SK-N-SH (cell line): ENCODE data around the gene PEF1. TPM values are rescaled to one million over a fixed set of nuclear protein-coding genes. Genes with fewer than 3 reads are reported as not detected.

Experiments
- CTCF ChIA-PET: fragments of 300-600, 350-600 bp; formaldehyde crosslinking; extraction: SDS; loops from one replicate; lab custom pipeline; 2021; lab: Yijun Ruan, JAX
- POLR2A ChIA-PET: fragments of 350-600 bp; sonication (Branson Sonifier 250); formaldehyde crosslinking; extraction: SDS; loops from one replicate; lab custom pipeline; 2020; ENCODE audit warnings: antibody characterized with exemption, inconsistent platforms; lab: Yijun Ruan, JAX
- DNase-seq: peaks from one replicate; pipeline ENCODE4 v3.0.0; 2012
- H2AFZ ChIP-seq: fragments of 200-600 bp; sonication (generic); 2 replicates; pipeline ENCODE4 v1.8.1; 2016; ENCODE audit warnings: antibody characterized with exemption, mild to moderate bottlenecking, low read depth
- H3F3A ChIP-seq: fragments of 200-600 bp; sonication (generic); replicated peaks from 2 replicates; pipeline ENCODE3; 2016; ENCODE audit warnings: antibody characterized with exemption, mild to moderate bottlenecking; ENCODE audit not compliant: insufficient read depth
- H3K27ac ChIP-seq, 2 experiments: fragments of 200-500 bp in 1 of 2; fragments of 200-600 bp in 1 of 2; sonication (Bioruptor generic) in 1 of 2; sonication (generic), shearing (Covaris generic) in 1 of 2; 2 replicates each; pipeline versions ENCODE4 v1.5.1 to v1.6.1; 2014 to 2016; ENCODE audit warnings: low read depth in 2 of 2, inconsistent platforms in 1 of 2, low read length in 1 of 2, mild to moderate bottlenecking in 1 of 2, mixed read lengths in 1 of 2
- H3K27me3 ChIP-seq: fragments of 200-600 bp; sonication (generic), shearing (Covaris generic); 2 replicates; pipeline ENCODE4 v1.6.1; 2016; ENCODE audit warnings: mixed run types; ENCODE audit not compliant: insufficient read depth
- H3K36me3 ChIP-seq, 2 experiments: fragments of 200-500 bp in 1 of 2; fragments of 200-600 bp in 1 of 2; sonication (Bioruptor generic) in 1 of 2; sonication (generic) in 1 of 2; replicated peaks in 1 of 2; 2 replicates each; pipeline versions ENCODE3 to v1.5.1; 2014 to 2016; ENCODE audit warnings: low read length in 1 of 2, mild to moderate bottlenecking in 1 of 2; ENCODE audit not compliant: insufficient read depth in 2 of 2, control insufficient read depth in 1 of 2
- H3K4me1 ChIP-seq, 2 experiments: fragments of 200-500 bp in 1 of 2; fragments of 200-600 bp in 1 of 2; sonication (Bioruptor generic) in 1 of 2; sonication (generic), shearing (Covaris generic) in 1 of 2; 2 replicates each; pipeline versions ENCODE4 v1.5.1 to v1.6.1; 2014 to 2016; ENCODE audit warnings: low read depth in 1 of 2, low read length in 1 of 2, mixed run types in 1 of 2; ENCODE audit not compliant: insufficient read depth in 2 of 2, control insufficient read depth in 1 of 2
- H3K4me2 ChIP-seq: fragments of 200-600 bp; sonication (generic), shearing (Covaris generic); 2 replicates; pipeline ENCODE4 v1.6.1; 2017; ENCODE audit warnings: mixed run types
- H3K4me3 ChIP-seq, 2 experiments: fragments of 200-500 bp in 1 of 2; fragments of 200-600 bp in 1 of 2; sonication (Bioruptor generic) in 1 of 2; sonication (generic), shearing (Covaris generic) in 1 of 2; 2 replicates each; pipeline versions ENCODE4 v1.5.1 to v1.8.1; 2014 to 2016; ENCODE audit warnings: low read depth in 2 of 2, inconsistent platforms in 1 of 2, low read length in 1 of 2, mild to moderate bottlenecking in 1 of 2, mixed read lengths in 1 of 2, moderate library complexity in 1 of 2
- H3K79me2 ChIP-seq: fragments of 200-600 bp; sonication (generic); 2 replicates; pipeline ENCODE4 v1.8.1; 2017; ENCODE audit warnings: mild to moderate bottlenecking; ENCODE audit not compliant: insufficient read depth
- H3K9ac ChIP-seq: fragments of 200-600 bp; sonication (generic); 2 replicates; pipeline ENCODE4 v1.6.1; 2017; ENCODE audit warnings: mixed run types
- H3K9me2 ChIP-seq: fragments of 200-600 bp; sonication (generic); 2 replicates; pipeline ENCODE4 v1.6.1; 2017; ENCODE audit warnings: mixed run types
- H3K9me3 ChIP-seq: fragments of 200-600 bp; sonication (generic); 2 replicates; pipeline ENCODE4 v1.6.1; 2017; ENCODE audit warnings: mixed run types, mild to moderate bottlenecking, moderate library complexity
- H4K20me1 ChIP-seq: fragments of 200-600 bp; sonication (generic); 2 replicates; pipeline ENCODE4 v1.6.1; 2017; ENCODE audit warnings: mild to moderate bottlenecking, mixed run types; ENCODE audit not compliant: insufficient read depth
- CTCF ChIP-seq: fragments of 200-600 bp; sonication (generic); IDR thresholded peaks from 2 replicates; pipeline ENCODE4 v1.6.1; 2017; ENCODE audit warnings: antibody characterized with exemption, mild to moderate bottlenecking, moderate library complexity
- ELF1 ChIP-seq: IDR thresholded peaks from 2 replicates; pipeline ENCODE4 v1.4.0; 2012
- FOXJ3 ChIP-seq: sonication (generic); formaldehyde crosslinking; IDR thresholded peaks from 2 replicates; pipeline ENCODE4 v1.5.1; 2020; ENCODE audit warnings: mild to moderate bottlenecking, missing genetic modification reagents
- FOXM1 ChIP-seq: IDR thresholded peaks from 2 replicates; pipeline ENCODE4 v1.4.0; 2012; ENCODE audit warnings: low read depth, mild to moderate bottlenecking
- GATA2 ChIP-seq: sonication (generic); formaldehyde crosslinking; IDR thresholded peaks from 2 replicates; pipeline ENCODE4 v1.5.0; 2020; ENCODE audit warnings: mild to moderate bottlenecking, missing genetic modification reagents
- IRF3 ChIP-seq: fragments of 150-350 bp; IDR thresholded peaks from 2 replicates; pipeline ENCODE4 v1.6.1; 2016; ENCODE audit warnings: mild to moderate bottlenecking, low read depth, low read length
- JUND ChIP-seq: IDR thresholded peaks from 2 replicates; pipeline ENCODE4 v1.4.0; 2012
- MAX ChIP-seq: IDR thresholded peaks from 2 replicates; pipeline ENCODE4 v1.4.0; 2012; ENCODE audit warnings: low read depth
- MEF2A ChIP-seq: IDR thresholded peaks from 2 replicates; pipeline ENCODE4 v1.4.0; 2012; ENCODE audit warnings: low read depth, borderline replicate concordance
- MXI1 ChIP-seq: IDR thresholded peaks from 2 replicates; pipeline ENCODE4 v1.6.1; 2012; ENCODE audit warnings: mild to moderate bottlenecking, low read depth, low read length, improper control_type of control experiment
- NFIC ChIP-seq: IDR thresholded peaks from 2 replicates; pipeline ENCODE4 v1.4.0; 2012; ENCODE audit warnings: borderline replicate concordance
- NRF1 ChIP-seq: IDR thresholded peaks from 2 replicates; pipeline ENCODE4 v1.6.1; 2012; ENCODE audit warnings: low read depth, mild to moderate bottlenecking, low read length
- POLR2AphosphoS5 ChIP-seq: IDR thresholded peaks from 2 replicates; pipeline ENCODE4 v1.6.1; 2012; ENCODE audit warnings: low read depth, low read length
- RAD21 ChIP-seq: IDR thresholded peaks from 2 replicates; pipeline ENCODE4 v1.6.1; 2012; ENCODE audit warnings: mild to moderate bottlenecking, low read length
- RCOR1 ChIP-seq: fragments of 150-350 bp; IDR thresholded peaks from 2 replicates; pipeline ENCODE4 v1.6.1; 2017; ENCODE audit warnings: antibody characterized with exemption, low read length
- RXRA ChIP-seq: IDR thresholded peaks from 2 replicates; pipeline ENCODE4 v1.4.0; 2012; ENCODE audit warnings: low read depth, mild to moderate bottlenecking, borderline replicate concordance
- TEAD4 ChIP-seq: IDR thresholded peaks from 2 replicates; pipeline ENCODE4 v1.4.0; 2012; ENCODE audit warnings: mild to moderate bottlenecking, borderline replicate concordance; ENCODE audit not compliant: insufficient read depth
- YY1 ChIP-seq: IDR thresholded peaks from 2 replicates; pipeline ENCODE4 v1.4.0; 2012; ENCODE audit warnings: low read depth, mild to moderate bottlenecking
- ZBTB33 ChIP-seq: IDR thresholded peaks from 2 replicates; pipeline ENCODE4 v1.4.0; 2012; ENCODE audit warnings: low read depth, borderline replicate concordance
- WGBS: methylation state at CpG from one replicate; pipeline ENCODE4 v1.1.6; 2017; ENCODE audit warnings: low lambda C conversion rate; 5-methylcytosine and 5-hydroxymethylcytosine counted together
- polyA plus RNA-seq, 3 experiments: library from polyadenylated mRNA; depleted of rRNA; stranded (reverse); fragments of >200 nt; gene quantifications; 2 replicates each; pipeline ENCODE4 v1.2.3, GENCODE V29; 2012

The PEF1 gene
- polyA plus RNA-seq, 1 of the 3 experiments (the other 2 are of a cell fraction) = 51.9 TPM

- Histone ChIP-seq H3K9ac (no peak overlapping the region), H3K27ac (no peak overlapping the region), H4K20me1 (no peaks in the 10 kb centered on the region), H3F3A (peaks cover 6% of the 10 kb centered on the region), H3K9me2 (no peaks in the 10 kb centered on the region), H2AFZ (no peak overlapping the region), H3K4me1 (no peaks in the 10 kb centered on the region), H3K79me2 (no peaks in the 10 kb centered on the region), H3K4me2 (no peak overlapping the region), H3K36me3 (no peaks in the 10 kb centered on the region), H3K4me3 (no peak overlapping the region), H3K9me3 (no peaks in the 10 kb centered on the region), H3K27me3 (no peaks in the 10 kb centered on the region)
- 53% methylated on average over 2 of the region's 2 CpGs for WGBS
- TF ChIP-seq TEAD4 (no peak), JUND (no peak), RAD21 (no peak), RXRA (no peak), NRF1 (no peak), FOXM1 (no peak), ZBTB33 (no peak), NFIC (no peak), YY1 (no peak), CTCF (no peak), IRF3 (no peak), ELF1 (no peak), MAX (no peak), POLR2AphosphoS5 (no peak)
- DNase-seq = no peak
- CTCF ChIA-PET = interaction anchor here (0.9 to 7.8 kb wide), 4 partner anchors 9 to 153 kb away, joined by 3 to 56 read pairs (median 8); partner anchors contain the start of gene HCRTR1
- POLR2A ChIA-PET = no interaction called here
These were observed 42.6 kb downstream of the PEF1 start for GRCh38 chr1:31602081-31602480.

- POLR2A ChIA-PET = no interaction called here
These were observed 44.0 kb downstream of the PEF1 start for GRCh38 chr1:31600641-31601040.

More at GRCh38 chr1:31600641-31601040, 44.0 kb downstream of the PEF1 start:
- Histone ChIP-seq H3K9me2 (no peaks in the 10 kb centered on the region), H4K20me1 (no peaks in the 10 kb centered on the region), H3F3A (peaks cover 6% of the 10 kb centered on the region), H3K4me3 (no peak overlapping the region), H3K4me2 (no peak overlapping the region), H3K27me3 (no peaks in the 10 kb centered on the region), H3K27ac (no peak overlapping the region), H3K9me3 (no peaks in the 10 kb centered on the region), H2AFZ (no peak overlapping the region), H3K79me2 (no peaks in the 10 kb centered on the region), H3K9ac (no peak overlapping the region), H3K4me1 (peaks cover 0 to 9% of the 10 kb centered on the region in 2 experiments; a peak in 2 of 4 replicates), H3K36me3 (no peaks in the 10 kb centered on the region)
- 70% methylated on average over 2 of the region's 2 CpGs for WGBS
- TF ChIP-seq MAX (no peak), RCOR1 (no peak), TEAD4 (no peak), MXI1 (no peak), FOXJ3 (CRISPR knock-in tag) (no peak), RAD21 (no peak), YY1 (no peak), IRF3 (no peak), JUND (no peak), ELF1 (no peak), GATA2 (CRISPR knock-in tag) (no peak), MEF2A (no peak)
- no peak for DNase-seq
- CTCF ChIA-PET = interaction anchor here (1.4 kb wide), 1 partner anchor 37 kb away, joined by 3 read pairs; no protein-coding TSS in a partner anchor
